Neuronal stem cell (in vitro differentiated cells): ENCODE data around the gene MRM2.

ENCODE experiments used
- DNase-seq: peaks from one replicate; pipeline ENCODE4 v3.0.0-alpha.2; 2013; ENCODE audit warnings: low spot score
- H2AFZ ChIP-seq: one replicate; pipeline ENCODE4 v1.6.1; 2013; ENCODE audit warnings: mild to moderate bottlenecking, low read length, inconsistent platforms
- H2AK5ac ChIP-seq: 2 replicates; pipeline ENCODE4 v1.6.1; 2013; ENCODE audit warnings: low read depth, mild to moderate bottlenecking, inconsistent platforms, low read length, moderate library complexity, mixed read lengths
- H2BK120ac ChIP-seq: 2 replicates; pipeline ENCODE4 v1.6.1; 2013; ENCODE audit warnings: low read depth, mild to moderate bottlenecking, inconsistent platforms, low read length, moderate library complexity, mixed read lengths
- H2BK12ac ChIP-seq: one replicate; pipeline ENCODE4 v1.6.1; 2013; ENCODE audit warnings: low read length, inconsistent platforms
- H2BK15ac ChIP-seq: 2 replicates; pipeline ENCODE4 v1.6.1; 2013; ENCODE audit warnings: mild to moderate bottlenecking, low read length, inconsistent platforms, mixed read lengths
- H2BK5ac ChIP-seq: one replicate; pipeline ENCODE4 v1.6.1; 2013; ENCODE audit warnings: inconsistent platforms, mild to moderate bottlenecking, low read length, moderate library complexity
- H3K14ac ChIP-seq: one replicate; pipeline ENCODE4 v1.6.1; 2013; ENCODE audit warnings: low read length, inconsistent platforms
- H3K18ac ChIP-seq: 2 replicates; pipeline ENCODE4 v1.6.1; 2013; ENCODE audit warnings: low read length, inconsistent platforms
- H3K23ac ChIP-seq: 2 replicates; pipeline ENCODE4 v1.6.1; 2013; ENCODE audit warnings: low read depth, mild to moderate bottlenecking, mixed read lengths, low read length, inconsistent platforms; ENCODE audit not compliant: poor library complexity
- H3K27ac ChIP-seq: replicated peaks from 3 replicates; pipeline ENCODE4 v1.5.1; 2013; ENCODE audit warnings: low read length, inconsistent platforms
- H3K27me3 ChIP-seq, 3 experiments: 2 replicates each; pipeline ENCODE4 v1.6.1; 2013; ENCODE audit warnings: low read length in 3 of 3, mild to moderate bottlenecking in 2 of 3, inconsistent platforms in 1 of 3, low read depth in 1 of 3, mixed read lengths in 1 of 3, moderate library complexity in 1 of 3; ENCODE audit not compliant: control insufficient read depth in 3 of 3, insufficient read depth in 3 of 3
- H3K36me3 ChIP-seq, 2 donors: replicated peaks in 1 of 2; 2 replicates each; pipeline ENCODE4 v1.6.1; 2013; ENCODE audit warnings: low read length in 2 of 2; ENCODE audit not compliant: control insufficient read depth in 2 of 2, insufficient read depth in 2 of 2
- H3K4ac ChIP-seq: 2 replicates; pipeline ENCODE4 v1.6.1; 2013; ENCODE audit warnings: inconsistent platforms, mild to moderate bottlenecking, low read length, moderate library complexity
- H3K4me1 ChIP-seq, 2 donors: 1 replicate in 1 of 2; 2 replicates in 1 of 2; pipeline ENCODE4 v1.6.1; 2013; ENCODE audit warnings: low read length in 2 of 2, low read depth in 1 of 2; ENCODE audit not compliant: control insufficient read depth in 2 of 2, insufficient read depth in 1 of 2
- H3K4me2 ChIP-seq: one replicate; pipeline ENCODE4 v1.6.1; 2013; ENCODE audit warnings: mild to moderate bottlenecking, low read length, inconsistent platforms; ENCODE audit not compliant: insufficient read depth, poor library complexity, severe bottlenecking
- H3K4me3 ChIP-seq, 2 donors: 2 replicates each; pipeline ENCODE4 v1.5.1; 2013; ENCODE audit warnings: low read length in 2 of 2, mild to moderate bottlenecking in 2 of 2, inconsistent platforms in 1 of 2, moderate library complexity in 1 of 2
- H3K79me1 ChIP-seq: one replicate; pipeline ENCODE4 v1.6.1; 2013; ENCODE audit warnings: low read depth, mild to moderate bottlenecking, inconsistent platforms, low read length, moderate library complexity
- H3K9ac ChIP-seq: one replicate; pipeline ENCODE4 v1.6.1; 2013; ENCODE audit warnings: mild to moderate bottlenecking, low read depth, low read length, inconsistent platforms; ENCODE audit not compliant: poor library complexity
- H3K9me3 ChIP-seq, 2 donors: replicated peaks in 1 of 2; 2 replicates each; pipeline versions ENCODE3 to v1.6.1; 2013; ENCODE audit warnings: low read length in 2 of 2, mild to moderate bottlenecking in 2 of 2, inconsistent platforms in 1 of 2, low read depth in 1 of 2, mixed read lengths in 1 of 2, moderate library complexity in 1 of 2; ENCODE audit not compliant: control insufficient read depth in 2 of 2, insufficient read depth in 1 of 2
- H4K8ac ChIP-seq: one replicate; pipeline ENCODE4 v1.6.1; 2013; ENCODE audit warnings: low read depth, mild to moderate bottlenecking, inconsistent platforms, low read length, moderate library complexity
- H4K91ac ChIP-seq: one replicate; pipeline ENCODE4 v1.6.1; 2013; ENCODE audit warnings: low read length, low read depth, mild to moderate bottlenecking, inconsistent platforms; ENCODE audit not compliant: poor library complexity
- WGBS, 2 donors: extraction: QIAGEN DNeasy Blood & Tissue Kit; methylation state at CpG; one replicate each; pipeline ENCODE4 v1.1.7; 2013; ENCODE audit warnings: missing lambda C conversion rate in 2 of 2, mixed read lengths in 1 of 2; ENCODE audit not compliant: insufficient read length in 2 of 2, insufficient replicate concordance in 1 of 2; ENCODE audit errors: extremely low coverage in 2 of 2; 5-methylcytosine and 5-hydroxymethylcytosine counted together

The MRM2 gene

GRCh38 chr7:2198206-2198605 lies 43.8 kb downstream of the MRM2 start:
- Histone ChIP-seq H3K27ac (no peak overlapping the region), H3K4me3 (no peak overlapping the region), H2BK15ac (no peak overlapping the region), H3K4me2 (no peak overlapping the region), H3K18ac (no peak overlapping the region), H2BK5ac (no peak overlapping the region), H3K4me1 (peaks cover under 1 to 2% of the 10 kb centered on the region in 2 donors), H3K9me3 (peaks cover 9 to 15% of the 10 kb centered on the region in 2 donors), H3K27me3 (no peaks in the 10 kb centered on the region), H2AK5ac (no peak overlapping the region), H3K79me1 (peaks cover 18% of the 10 kb centered on the region), H3K4ac (no peak overlapping the region), H3K14ac (no peak overlapping the region), H2BK12ac (no peak overlapping the region), H2BK120ac (no peak overlapping the region), H3K23ac (no peak overlapping the region), H2AFZ (no peak overlapping the region), H3K9ac (no peak overlapping the region), H4K8ac (no peak overlapping the region), H4K91ac (no peak overlapping the region), H3K36me3 (peaks cover 14 to 86% of the 10 kb centered on the region in 2 donors)
- no peak for DNase-seq
- no CpG with 5 or more reads among the region's 15 CpGs for WGBS, 2 donors

GRCh38 chr7:2197436-2198155 lies 44.4 kb downstream of the MRM2 start:
- H3K4ac ChIP-seq = peak overlapping the region; percentile 15
- peak overlapping the region; percentile 22 for H3K18ac ChIP-seq
- no peak for DNase-seq
- H3K9ac ChIP-seq = peak overlapping the region; percentile 75
- no peak overlapping the region for H2AFZ ChIP-seq
- peak overlapping the region; percentile 21 for H2AK5ac ChIP-seq
- no peak overlapping the region for H2BK120ac ChIP-seq
- no peak overlapping the region for H3K4me3 ChIP-seq
- no peaks in the 10 kb centered on the region for H3K27me3 ChIP-seq
- H2BK12ac ChIP-seq = peak overlapping the region; percentile 31
- no CpG with 5 or more reads among the region's 21 CpGs for WGBS, 2 donors
- H4K8ac ChIP-seq = peak overlapping the region; percentile 77
- peaks cover 9 to 15% of the 10 kb centered on the region in 2 donors for H3K9me3 ChIP-seq
- H3K36me3 ChIP-seq = peaks cover 14 to 89% of the 10 kb centered on the region in 2 donors
- H2BK5ac ChIP-seq = no peak overlapping the region
- peak overlapping the region; percentile 64 for H3K14ac ChIP-seq
- H3K79me1 ChIP-seq = peaks cover 20% of the 10 kb centered on the region
- no peak overlapping the region for H4K91ac ChIP-seq
- H3K27ac ChIP-seq = no peak overlapping the region
- no peak overlapping the region for H3K23ac ChIP-seq
- no peak overlapping the region for H2BK15ac ChIP-seq
- peaks cover 0 to 1% of the 10 kb centered on the region in 2 donors for H3K4me1 ChIP-seq
- H3K4me2 ChIP-seq = no peak overlapping the region

GRCh38 chr7:2196381-2197378 lies 45.3 kb downstream of the MRM2 start:
- Histone ChIP-seq H2BK12ac (no peak overlapping the region), H3K27ac (no peak overlapping the region), H2AK5ac (peak overlapping the region; percentile 21), H3K36me3 (peaks cover 16 to 81% of the 10 kb centered on the region in 2 donors), H3K23ac (no peak overlapping the region), H4K8ac (peak overlapping the region; percentile 77), H3K14ac (no peak overlapping the region), H3K4me1 (peaks cover 0 to 1% of the 10 kb centered on the region in 2 donors), H3K9me3 (peaks cover 9 to 15% of the 10 kb centered on the region in 2 donors), H2BK5ac (no peak overlapping the region), H2AFZ (no peak overlapping the region), H3K4ac (peak overlapping the region; percentile 15), H3K9ac (no peak overlapping the region), H3K4me2 (no peak overlapping the region), H2BK120ac (no peak overlapping the region), H3K79me1 (peaks cover 15% of the 10 kb centered on the region), H3K27me3 (no peaks in the 10 kb centered on the region), H3K18ac (no peak overlapping the region), H3K4me3 (no peak overlapping the region), H2BK15ac (no peak overlapping the region), H4K91ac (no peak overlapping the region)
- WGBS, 2 donors = no CpG with 5 or more reads among the region's 32 CpGs
- no peak for DNase-seq
